Measurements from ENCODE around the gene CTNNA3. TPM values are rescaled to one million over a fixed set of nuclear protein-coding genes. Genes with fewer than 3 reads are reported as not detected.

Gene CTNNA3
- total and polyA plus RNA-seq, 2 donors from 2014 or later = 0.45 to 0.72 TPM

DNA sequence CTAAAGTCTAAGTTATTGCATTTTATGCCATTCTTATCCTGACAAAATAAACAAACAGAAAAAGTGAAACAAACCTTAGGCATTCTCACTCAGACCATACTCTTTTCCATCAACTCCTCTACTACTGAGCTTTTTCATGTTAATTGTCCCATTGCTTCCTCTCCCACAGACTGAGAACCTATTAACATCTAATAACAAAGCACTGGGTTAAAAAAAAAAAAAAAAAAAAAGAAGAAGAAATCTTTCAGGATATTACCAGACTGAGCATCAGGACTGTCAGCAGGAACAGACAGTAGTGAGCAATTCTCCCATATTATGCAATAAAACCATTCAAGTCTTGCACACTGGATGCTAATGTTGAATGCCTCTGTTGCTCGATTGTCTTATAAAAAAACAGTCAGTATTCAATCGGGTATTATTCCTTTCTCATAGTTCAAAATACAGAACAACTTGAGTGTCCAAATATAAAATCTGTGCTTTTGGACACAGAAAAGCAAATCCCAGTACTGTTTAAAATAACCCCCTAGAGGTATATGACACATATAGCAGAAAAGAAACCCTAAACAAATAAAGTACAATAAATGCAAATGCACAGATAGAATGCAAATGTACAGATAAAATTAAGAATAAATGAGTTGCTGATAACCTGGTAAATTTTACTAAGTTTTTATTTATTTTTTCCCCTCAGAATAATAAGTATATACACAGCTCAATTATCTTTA, 1301.5 kb downstream of the CTNNA3 start:
- FAIRE-seq = no peak
- H3K9me3 ChIP-seq (ENCODE audit: control insufficient read depth in 2 of 3, insufficient read depth in 1 of 3, low read length in 3 of 3) = peaks cover 0 to 3% (median 0%) of the 10 kb centered on the region in 3 donors
- intact Hi-C loops (cut with DNase I) = no loop called here

DNA sequence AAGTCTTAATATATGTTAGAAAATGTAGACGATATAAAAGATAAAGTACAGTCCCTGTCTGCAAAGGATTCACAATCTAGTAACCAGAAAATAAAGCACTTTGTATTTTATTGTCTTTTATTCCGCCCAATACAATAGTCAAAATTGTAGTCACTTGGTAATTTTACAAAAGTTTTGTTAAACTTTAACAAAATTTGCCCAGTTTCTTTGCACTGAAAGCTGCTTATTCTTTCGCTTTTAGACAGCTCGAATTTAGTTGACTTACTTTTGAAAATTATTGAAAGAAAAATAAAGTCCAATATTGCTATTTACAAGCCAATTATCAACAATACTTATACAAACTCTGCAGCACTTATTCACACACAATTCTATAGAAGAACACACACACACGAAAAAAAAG, 1305.1 kb downstream of the CTNNA3 start:
- Histone ChIP-seq H3K9ac (ENCODE audit: low read length in 3 of 3) (no peak overlapping the region), H3K4me3 (ENCODE audit: low read length in 3 of 3) (no peak overlapping the region), H3K9me3 (ENCODE audit: control insufficient read depth in 2 of 3, insufficient read depth in 1 of 3, low read length in 3 of 3) (peaks cover 0 to 3% (median 0%) of the 10 kb centered on the region in 3 donors), H3K36me3 (ENCODE audit: control insufficient read depth in 2 of 3, insufficient read depth in 3 of 3, low read length in 3 of 3) (no peaks in the 10 kb centered on the region), H3K4me1 (ENCODE audit: control insufficient read depth in 2 of 3, insufficient read depth in 2 of 3, low read depth in 1 of 3, low read length in 3 of 3) (no peaks in the 10 kb centered on the region), H3K27ac (ENCODE audit: low read depth in 2 of 2, low read length in 2 of 2) (no peak overlapping the region), H3K27me3 (ENCODE audit: control insufficient read depth, insufficient read depth, low read length) (no peaks in the 10 kb centered on the region)
- no peak for DNase-seq
- intact Hi-C loops (cut with DNase I) = no loop called here
- TF ChIP-seq, protein P1, sequence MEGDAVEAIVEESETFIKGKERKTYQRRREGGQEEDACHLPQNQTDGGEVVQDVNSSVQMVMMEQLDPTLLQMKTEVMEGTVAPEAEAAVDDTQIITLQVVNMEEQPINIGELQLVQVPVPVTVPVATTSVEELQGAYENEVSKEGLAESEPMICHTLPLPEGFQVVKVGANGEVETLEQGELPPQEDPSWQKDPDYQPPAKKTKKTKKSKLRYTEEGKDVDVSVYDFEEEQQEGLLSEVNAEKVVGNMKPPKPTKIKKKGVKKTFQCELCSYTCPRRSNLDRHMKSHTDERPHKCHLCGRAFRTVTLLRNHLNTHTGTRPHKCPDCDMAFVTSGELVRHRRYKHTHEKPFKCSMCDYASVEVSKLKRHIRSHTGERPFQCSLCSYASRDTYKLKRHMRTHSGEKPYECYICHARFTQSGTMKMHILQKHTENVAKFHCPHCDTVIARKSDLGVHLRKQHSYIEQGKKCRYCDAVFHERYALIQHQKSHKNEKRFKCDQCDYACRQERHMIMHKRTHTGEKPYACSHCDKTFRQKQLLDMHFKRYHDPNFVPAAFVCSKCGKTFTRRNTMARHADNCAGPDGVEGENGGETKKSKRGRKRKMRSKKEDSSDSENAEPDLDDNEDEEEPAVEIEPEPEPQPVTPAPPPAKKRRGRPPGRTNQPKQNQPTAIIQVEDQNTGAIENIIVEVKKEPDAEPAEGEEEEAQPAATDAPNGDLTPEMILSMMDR (IDR thresholded peaks at IDR 0.05; ENCODE audit: borderline replicate concordance, extremely low read depth, insufficient read depth) = no peak
- no peak for FAIRE-seq

More for the DNA sequence above, 1301.5 kb downstream of the CTNNA3 start:
- H3K4me3 ChIP-seq (ENCODE audit: low read length in 3 of 3) = no peak overlapping the region
- no peaks in the 10 kb centered on the region for H3K27me3 ChIP-seq (ENCODE audit: control insufficient read depth, insufficient read depth, low read length)
- no peaks in the 10 kb centered on the region for H3K4me1 ChIP-seq (ENCODE audit: control insufficient read depth in 2 of 3, insufficient read depth in 2 of 3, low read depth in 1 of 3, low read length in 3 of 3)
- no peaks in the 10 kb centered on the region for H3K36me3 ChIP-seq (ENCODE audit: control insufficient read depth in 2 of 3, insufficient read depth in 3 of 3, low read length in 3 of 3)
- H3K27ac ChIP-seq (ENCODE audit: low read depth in 2 of 2, low read length in 2 of 2) = no peak overlapping the region
- no peak for DNase-seq
- no peak overlapping the region for H3K9ac ChIP-seq (ENCODE audit: low read length in 3 of 3)
- TF ChIP-seq, protein P1 (IDR thresholded peaks at IDR 0.05; ENCODE audit: borderline replicate concordance, extremely low read depth, insufficient read depth) = no peak

DNA sequence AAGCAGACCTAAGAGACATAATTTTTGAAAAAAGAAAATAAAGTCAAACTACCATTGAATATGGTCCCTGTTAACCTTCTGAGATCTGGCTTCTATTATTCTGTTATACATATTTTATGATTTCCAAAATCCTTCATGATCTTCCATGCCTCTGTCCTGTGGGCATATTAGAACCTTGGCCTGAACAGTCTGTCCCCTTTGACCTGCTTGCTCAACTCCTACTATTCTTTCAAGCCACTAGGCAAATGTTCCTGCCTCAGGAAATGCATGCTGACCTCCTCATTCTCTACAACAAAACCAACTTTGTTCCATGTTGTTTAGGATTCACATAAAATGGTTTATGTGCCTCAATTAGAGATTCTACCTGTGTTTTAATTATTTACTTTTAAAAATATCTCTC, 1315.0 kb downstream of the CTNNA3 start:
- FAIRE-seq (no peak), DNase-seq (no peak)
- intact Hi-C loops (cut with DNase I) = no loop called here
- H3K4me1 ChIP-seq (ENCODE audit: control insufficient read depth in 2 of 3, insufficient read depth in 2 of 3, low read depth in 1 of 3, low read length in 3 of 3) = no peaks in the 10 kb centered on the region
- TF ChIP-seq, protein P1 (IDR thresholded peaks at IDR 0.05; ENCODE audit: borderline replicate concordance, extremely low read depth, insufficient read depth) = no peak
- no peaks in the 10 kb centered on the region for H3K27me3 ChIP-seq (ENCODE audit: control insufficient read depth, insufficient read depth, low read length)
- no peak overlapping the region for H3K9ac ChIP-seq (ENCODE audit: low read length in 3 of 3)
- no peak overlapping the region for H3K4me3 ChIP-seq (ENCODE audit: low read length in 3 of 3)
- no peaks in the 10 kb centered on the region for H3K36me3 ChIP-seq (ENCODE audit: control insufficient read depth in 2 of 3, insufficient read depth in 3 of 3, low read length in 3 of 3)
- no peaks in the 10 kb centered on the region for H3K9me3 ChIP-seq (ENCODE audit: control insufficient read depth in 2 of 3, insufficient read depth in 1 of 3, low read length in 3 of 3)
- no peak overlapping the region for H3K27ac ChIP-seq (ENCODE audit: low read depth in 2 of 2, low read length in 2 of 2)

All from kidney (tissue), 14 donors.